Measurements from ENCODE around the gene CEACAM19. TPM values are rescaled to one million over a fixed set of nuclear protein-coding genes. Genes with fewer than 3 reads are reported as not detected.

CEACAM19 gene
- total and polyA plus RNA-seq, 10 of the 15 experiments (the other 5 are each of a cell fraction or from before 2014, with no cell fraction given), result 0.13 to 0.31 (median 0.17) TPM; not detected in 4

DNA sequence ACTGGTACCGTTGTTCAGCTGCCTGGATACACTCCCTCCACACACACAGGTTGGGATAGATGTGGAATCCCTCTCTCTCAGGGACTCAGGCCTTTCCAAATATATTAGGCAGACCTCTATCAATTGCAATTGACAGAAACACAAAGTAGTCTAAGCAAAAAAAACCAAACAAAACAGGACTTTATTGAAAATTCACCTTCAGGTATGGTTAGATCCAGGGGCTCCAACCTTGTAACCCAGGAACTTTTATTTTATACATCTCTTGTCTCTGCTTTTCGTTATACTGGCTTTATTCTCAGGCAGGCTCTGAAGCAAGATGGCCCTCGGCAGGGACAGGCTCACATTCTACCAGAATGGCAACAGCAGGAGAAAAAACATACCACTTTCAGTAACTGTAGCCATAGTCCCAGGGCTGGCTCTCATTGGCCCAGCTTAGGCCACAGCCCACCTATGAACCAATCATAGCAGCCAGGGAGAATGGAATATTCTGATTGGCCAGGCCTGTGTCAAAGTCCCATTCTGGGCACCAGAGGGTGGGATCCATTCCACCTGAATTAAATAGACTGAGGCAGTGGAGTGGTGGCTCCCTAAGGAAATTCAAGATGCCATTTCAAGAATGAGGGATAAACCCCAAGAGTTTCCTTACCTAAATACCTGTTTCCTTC lies 13.1 kb upstream of the CEACAM19 start:
- ChIA-PET SMC1A (ENCODE audit: uncharacterized antibody, unreplicated experiment) (interaction anchor here (0.8 to 2.5 kb wide), 2 partner anchors 24 to 87 kb away, joined by 3 to 11 read pairs; no protein-coding TSS in a partner anchor), CTCF (interaction anchor here (1.2 to 4.9 kb wide), 11 partner anchors 10 to 149 kb away, joined by 3 to 59 read pairs (median 4); no protein-coding TSS in a partner anchor), POLR2A (no interaction called here), RAD21 (ENCODE audit: unreplicated experiment) (interaction anchor here (4.0 kb wide), 1 partner anchor 113 kb away, joined by 33 read pairs; no protein-coding TSS in a partner anchor)
- FAIRE-seq, result no peak
- no peak for ATAC-seq
- no TSS peak for BruUV-seq (replicated peaks)
- H3K36me3 ChIP-seq (ENCODE audit: control insufficient read depth in 2 of 2, insufficient read depth in 2 of 2, low read length in 1 of 2), result no peaks in the 10 kb centered on the region
- no peaks in the 10 kb centered on the region; the same call in 1 of the 2 replicates for H3K4me1 ChIP-seq (ENCODE audit: control insufficient read depth, insufficient read depth, low read length)
- H4K20me1 ChIP-seq (ENCODE audit: control insufficient read depth, insufficient read depth), result no peaks in the 10 kb centered on the region
- no peak overlapping the region for H2AFZ ChIP-seq (ENCODE audit: control insufficient read depth, low read depth, low read length)
- no peak for DNase-seq (ENCODE audit: low read depth, low spot score)
- no peak overlapping the region for H3K9ac ChIP-seq (ENCODE audit: control insufficient read depth, insufficient read depth, low read length)
- H3K79me2 ChIP-seq (ENCODE audit: control insufficient read depth, insufficient read depth, low read length), result no peaks in the 10 kb centered on the region
- no peaks in the 10 kb centered on the region for H3K27me3 ChIP-seq (replicated peaks in 1 of 2; ENCODE audit: control insufficient read depth in 2 of 2, insufficient read depth in 2 of 2, low read length in 1 of 2)
- intact Hi-C loops (cut with micrococcal nuclease; ENCODE audit: unreplicated experiment) (loop anchor here (5.0 to 10.0 kb wide), 3 partner anchors 86 to 187 kb away; partner anchors contain the start of genes CBLC and NECTIN2), in situ Hi-C loops (cut with MboI) (loop anchor here (5.0 kb wide), 1 partner anchor 86 kb away; no protein-coding TSS in a partner anchor)
- no peaks in the 10 kb centered on the region for H3K9me3 ChIP-seq (replicated peaks; ENCODE audit: control insufficient read depth, insufficient read depth, low read length)
- 19% methylated on average over 3 of the region's 3 CpGs for WGBS (ENCODE audit: insufficient coverage, insufficient replicate concordance, low lambda C conversion rate, missing lambda C conversion rate)
- H3K27ac ChIP-seq (ENCODE audit: control insufficient read depth, insufficient read depth), result no peak overlapping the region
- TF ChIP-seq, protein P1, sequence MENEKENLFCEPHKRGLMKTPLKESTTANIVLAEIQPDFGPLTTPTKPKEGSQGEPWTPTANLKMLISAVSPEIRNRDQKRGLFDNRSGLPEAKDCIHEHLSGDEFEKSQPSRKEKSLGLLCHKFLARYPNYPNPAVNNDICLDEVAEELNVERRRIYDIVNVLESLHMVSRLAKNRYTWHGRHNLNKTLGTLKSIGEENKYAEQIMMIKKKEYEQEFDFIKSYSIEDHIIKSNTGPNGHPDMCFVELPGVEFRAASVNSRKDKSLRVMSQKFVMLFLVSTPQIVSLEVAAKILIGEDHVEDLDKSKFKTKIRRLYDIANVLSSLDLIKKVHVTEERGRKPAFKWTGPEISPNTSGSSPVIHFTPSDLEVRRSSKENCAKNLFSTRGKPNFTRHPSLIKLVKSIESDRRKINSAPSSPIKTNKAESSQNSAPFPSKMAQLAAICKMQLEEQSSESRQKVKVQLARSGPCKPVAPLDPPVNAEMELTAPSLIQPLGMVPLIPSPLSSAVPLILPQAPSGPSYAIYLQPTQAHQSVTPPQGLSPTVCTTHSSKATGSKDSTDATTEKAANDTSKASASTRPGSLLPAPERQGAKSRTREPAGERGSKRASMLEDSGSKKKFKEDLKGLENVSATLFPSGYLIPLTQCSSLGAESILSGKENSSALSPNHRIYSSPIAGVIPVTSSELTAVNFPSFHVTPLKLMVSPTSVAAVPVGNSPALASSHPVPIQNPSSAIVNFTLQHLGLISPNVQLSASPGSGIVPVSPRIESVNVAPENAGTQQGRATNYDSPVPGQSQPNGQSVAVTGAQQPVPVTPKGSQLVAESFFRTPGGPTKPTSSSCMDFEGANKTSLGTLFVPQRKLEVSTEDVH (IDR thresholded peaks at IDR 0.05; ENCODE audit: low read depth, partially characterized antibody), result no peak
- TF ChIP-seq NFYB (IDR thresholded peaks at IDR 0.05; ENCODE audit: insufficient read depth, low read depth, low read length), result peak; percentile 63
- H3K4me2 ChIP-seq (ENCODE audit: control insufficient read depth, insufficient read depth), result no peak overlapping the region
- H3K4me3 ChIP-seq, result no peak overlapping the region
